Thyroid gland (tissue), 4 donors: ENCODE results near the gene ATP1A4.

Experiments used
- CTCF ChIP-seq, 6 experiments: fragments of 200-600 bp in 3 of 6; fragments of 450-650 bp in 3 of 6; sonication (generic) in 3 of 6; IDR thresholded peaks; one replicate each; pipeline ENCODE4 v1.5.1; 2016 to 2019; ENCODE audit warnings: antibody characterized with exemption in 6 of 6, mild to moderate bottlenecking in 2 of 6, inconsistent platforms in 1 of 6, moderate library complexity in 1 of 6
- POLR2A ChIP-seq, 2 donors: fragments of 450-650 bp; IDR thresholded peaks; one replicate each; pipeline ENCODE4 v1.6.1; 2017; ENCODE audit warnings: antibody characterized with exemption in 2 of 2, mild to moderate bottlenecking in 2 of 2, moderate library complexity in 1 of 2

GRCh38 chr1:160189649-160190625 lies 38.5 kb downstream of the ATP1A4 start, which contains the start of gene CASQ1:
- TF ChIP-seq CTCF (IDR thresholded peaks at IDR 0.05): no peak
- TF ChIP-seq POLR2A (IDR thresholded peaks at IDR 0.05): no peak
